Ascending aorta (tissue), 2 donors: ENCODE results near the gene PPP2R5C. TPM values are rescaled to one million over a fixed set of nuclear protein-coding genes. Genes with fewer than 3 reads are reported as not detected.

Experiments
- DNase-seq, 2 donors: peaks; one replicate each; pipeline ENCODE4 v3.0.0-alpha.2; 2019; ENCODE audit warnings: low spot score in 2 of 2
- H3K27ac ChIP-seq, 2 donors: fragments of 200-600 bp; sonication (generic); one replicate each; pipeline ENCODE4 v1.5.1; 2016 to 2017; ENCODE audit warnings: mild to moderate bottlenecking in 1 of 2
- H3K27me3 ChIP-seq: fragments of 200-600 bp; sonication (generic); one replicate; pipeline ENCODE4 v1.5.1; 2017
- H3K36me3 ChIP-seq, 2 donors: fragments of 200-600 bp; sonication (generic); one replicate each; pipeline ENCODE4 v1.5.1; 2016
- H3K4me1 ChIP-seq, 2 donors: fragments of 200-600 bp; sonication (generic); one replicate each; pipeline ENCODE4 v1.5.1; 2016 to 2017; ENCODE audit warnings: mild to moderate bottlenecking in 1 of 2
- H3K4me3 ChIP-seq, 2 donors: fragments of 200-600 bp; sonication (generic); one replicate each; pipeline ENCODE4 v1.5.1; 2016 to 2017; ENCODE audit warnings: mild to moderate bottlenecking in 1 of 2
- H3K9me3 ChIP-seq, 2 donors: fragments of 200-600 bp; sonication (generic); one replicate each; pipeline ENCODE4 v1.5.1; 2016
- CTCF ChIP-seq, 3 experiments: fragments of 200-600 bp in 2 of 3; fragments of 450-650 bp in 1 of 3; sonication (generic) in 2 of 3; IDR thresholded peaks; one replicate each; pipeline ENCODE4 v1.5.1; 2016 to 2019; ENCODE audit warnings: antibody characterized with exemption in 3 of 3, mild to moderate bottlenecking in 1 of 3, moderate library complexity in 1 of 3
- intact Hi-C: fragments of 100-400 bp; cut with DNase I; formaldehyde crosslinking; loops from one replicate; pipeline ENCODE4 v1.15.1; 2023
- total RNA-seq: library from RNA; depleted of rRNA; stranded (reverse); fragments of >200 nt; gene quantifications from one replicate; pipeline ENCODE4 v1.1.0, GENCODE V29; 2016

The PPP2R5C gene
- total RNA-seq, 1 donor from 2014 or later = 45.6 TPM

- no peak overlapping the region for H3K27ac ChIP-seq
- TF ChIP-seq CTCF (IDR thresholded peaks at IDR 0.05) = no peak
- no peak overlapping the region for H3K4me3 ChIP-seq
- H3K36me3 ChIP-seq = peaks cover 7 to 17% of the 10 kb centered on the region in 2 donors
- no peaks in the 10 kb centered on the region for H3K4me1 ChIP-seq
- H3K9me3 ChIP-seq = no peaks in the 10 kb centered on the region
- no peaks in the 10 kb centered on the region for H3K27me3 ChIP-seq
- no peak for DNase-seq
- intact Hi-C loops = no loop called here
Measured at GRCh38 chr14:101855958-101856357, 94.4 kb downstream of the PPP2R5C start.

- Histone ChIP-seq H3K27me3 (no peaks in the 10 kb centered on the region), H3K4me3 (no peak overlapping the region), H3K27ac (no peak overlapping the region), H3K9me3 (no peaks in the 10 kb centered on the region), H3K4me1 (no peaks in the 10 kb centered on the region), H3K36me3 (peaks cover 7 to 17% of the 10 kb centered on the region in 2 donors)
- TF ChIP-seq CTCF (IDR thresholded peaks at IDR 0.05) = no peak
- no peak for DNase-seq
- intact Hi-C loops = no loop called here
Measured at GRCh38 chr14:101856536-101856935, 95.0 kb downstream of the PPP2R5C start.

DNA sequence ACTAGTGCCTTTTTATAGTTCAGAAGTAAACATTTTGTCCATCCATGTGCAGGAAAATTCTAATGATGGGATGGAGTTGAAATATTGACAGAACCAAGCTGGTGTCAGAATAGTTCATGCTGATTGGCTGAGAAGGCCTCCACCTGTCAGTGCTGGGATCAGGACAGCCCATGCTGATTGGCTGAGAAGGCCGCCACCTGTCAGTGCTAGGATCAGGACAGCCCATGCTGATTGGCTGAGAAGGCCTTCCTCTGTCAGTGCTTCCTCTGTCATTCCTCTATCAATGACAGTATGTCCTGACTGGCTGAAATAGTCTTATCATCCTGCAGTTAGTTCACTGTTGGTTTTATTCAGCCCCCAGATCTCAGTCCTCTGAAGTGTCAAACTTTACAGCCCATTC is 95.7 kb downstream of the PPP2R5C start:
- TF ChIP-seq CTCF (IDR thresholded peaks at IDR 0.05) = no peak
- H3K27ac ChIP-seq = no peak overlapping the region
- peaks cover 7 to 17% of the 10 kb centered on the region in 2 donors for H3K36me3 ChIP-seq
- H3K4me3 ChIP-seq = no peak overlapping the region
- intact Hi-C loops = no loop called here
- no peaks in the 10 kb centered on the region for H3K9me3 ChIP-seq
- DNase-seq = no peak
- no peaks in the 10 kb centered on the region for H3K4me1 ChIP-seq
- no peaks in the 10 kb centered on the region for H3K27me3 ChIP-seq

DNA sequence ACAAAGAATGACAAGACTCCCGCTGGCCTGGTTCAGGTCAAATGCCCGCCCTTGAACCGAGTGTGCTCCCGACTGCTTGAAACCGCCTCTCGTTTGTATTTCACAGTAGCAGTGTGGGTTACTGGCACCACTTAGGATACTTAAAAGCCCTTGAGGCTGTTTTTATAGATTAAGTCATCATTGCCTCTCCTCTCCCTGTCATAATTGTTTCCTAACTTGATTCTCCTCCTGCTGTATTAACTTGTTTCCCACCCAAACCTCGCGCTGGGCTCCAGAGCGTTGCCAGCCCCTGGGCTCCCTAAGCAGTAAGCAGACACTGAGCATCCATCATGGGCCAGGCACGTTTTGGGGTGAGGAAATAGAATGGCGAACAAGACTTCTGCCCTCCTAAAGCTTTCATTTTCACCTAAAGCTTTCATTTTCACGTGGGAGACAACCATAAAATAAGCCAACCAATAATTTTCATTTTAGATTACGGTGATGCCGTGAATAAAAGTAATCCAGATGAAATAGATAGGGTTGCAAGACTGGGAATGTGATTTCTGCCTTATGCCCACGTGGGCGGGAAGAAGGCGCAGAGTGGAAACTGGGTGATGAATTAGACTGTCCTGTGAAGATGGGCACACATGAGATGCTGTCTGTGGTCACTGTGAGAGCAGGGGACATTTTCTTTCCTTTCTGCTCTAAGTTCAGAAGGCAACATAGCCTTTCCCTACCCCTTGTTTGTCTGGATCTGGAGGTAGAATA is 97.5 kb downstream of the PPP2R5C start:
- H3K9me3 ChIP-seq = no peaks in the 10 kb centered on the region
- H3K4me1 ChIP-seq = no peaks in the 10 kb centered on the region
- H3K4me3 ChIP-seq = no peak overlapping the region
- no peak for TF ChIP-seq CTCF (IDR thresholded peaks at IDR 0.05)
- peaks cover 7 to 17% of the 10 kb centered on the region in 2 donors for H3K36me3 ChIP-seq
- H3K27ac ChIP-seq = no peak overlapping the region
- DNase-seq = no peak
- intact Hi-C loops = no loop called here
- H3K27me3 ChIP-seq = no peaks in the 10 kb centered on the region

- no peak overlapping the region for H3K4me3 ChIP-seq
- intact Hi-C loops = no loop called here
- no peaks in the 10 kb centered on the region for H3K9me3 ChIP-seq
- no peaks in the 10 kb centered on the region for H3K27me3 ChIP-seq
- no peak for TF ChIP-seq CTCF (IDR thresholded peaks at IDR 0.05)
- H3K27ac ChIP-seq = no peak overlapping the region
- DNase-seq = no peak
- H3K4me1 ChIP-seq = no peaks in the 10 kb centered on the region
- H3K36me3 ChIP-seq = peaks cover 7 to 19% of the 10 kb centered on the region in 2 donors
Measured at GRCh38 chr14:101859538-101859902, 98.0 kb downstream of the PPP2R5C start.
